Skeletal muscle satellite cell (primary cell): ENCODE data around the gene RBM20.

ENCODE experiments used
- H3K27me3 ChIP-seq: 2 replicates; pipeline ENCODE4 v1.7.0; 2013; ENCODE audit warnings: low read length; ENCODE audit not compliant: control insufficient read depth, insufficient read depth
- H3K36me3 ChIP-seq: 2 replicates; pipeline ENCODE4 v1.7.0; 2013; ENCODE audit warnings: mild to moderate bottlenecking, control low read depth, low read length; ENCODE audit not compliant: insufficient read depth
- H3K4me1 ChIP-seq: 2 replicates; pipeline ENCODE4 v1.7.0; 2013; ENCODE audit warnings: low read length; ENCODE audit not compliant: control insufficient read depth, insufficient read depth
- H3K4me2 ChIP-seq: 2 replicates; pipeline ENCODE4 v1.7.0; 2013; ENCODE audit warnings: mild to moderate bottlenecking, low read length
- H3K4me3 ChIP-seq: 2 replicates; pipeline ENCODE4 v1.7.0; 2013; ENCODE audit warnings: low read length
- H3K9ac ChIP-seq: 2 replicates; pipeline ENCODE4 v1.7.0; 2013; ENCODE audit warnings: mild to moderate bottlenecking, low read depth, low read length, moderate library complexity
- H3K9me3 ChIP-seq: replicated peaks from 2 replicates; pipeline ENCODE4 v1.7.0; 2013; ENCODE audit warnings: mild to moderate bottlenecking, control low read depth, low read length

RBM20 gene

DNA sequence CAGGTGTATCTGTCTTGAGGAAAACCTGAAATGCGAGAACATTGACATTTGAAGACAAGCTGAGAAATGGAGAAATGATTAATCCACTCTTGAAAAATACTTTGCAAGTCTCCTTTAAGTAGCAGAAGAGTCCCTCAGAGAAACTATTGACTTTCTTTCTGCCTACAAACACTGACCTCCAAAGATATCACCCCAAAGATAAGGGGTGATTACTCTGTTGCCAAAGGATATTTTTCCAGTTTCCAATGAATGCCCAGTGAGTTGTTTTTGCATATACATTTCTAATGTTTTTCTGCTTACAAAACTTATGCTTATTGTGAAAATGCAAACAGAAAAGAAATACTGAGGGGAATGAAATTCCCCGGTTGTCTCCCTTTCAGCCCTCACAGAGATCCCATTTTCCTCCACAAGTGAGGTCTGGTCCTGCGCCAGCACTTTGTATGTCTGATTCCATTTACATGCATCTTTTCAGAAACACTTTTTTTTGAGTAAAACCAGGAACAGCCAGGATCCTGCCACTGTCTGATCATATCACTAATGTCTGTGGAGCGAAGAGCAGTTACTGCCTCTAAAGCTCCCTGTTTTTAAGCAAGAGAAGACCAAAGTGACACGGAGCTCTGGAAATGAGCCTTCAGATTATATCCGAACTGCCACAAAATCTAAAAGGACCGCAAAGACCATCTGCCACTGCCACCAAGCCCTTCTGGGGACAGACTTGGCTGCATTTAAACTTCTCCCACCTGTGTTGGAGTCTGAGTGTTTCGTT, 144.7 kb downstream of the RBM20 start:
- Histone ChIP-seq H3K36me3 (no peaks in the 10 kb centered on the region), H3K4me3 (no peak overlapping the region), H3K9me3 (no peaks in the 10 kb centered on the region), H3K27me3 (peaks cover 26% of the 10 kb centered on the region), H3K9ac (no peak overlapping the region), H3K4me1 (no peaks in the 10 kb centered on the region), H3K4me2 (no peak overlapping the region)

DNA sequence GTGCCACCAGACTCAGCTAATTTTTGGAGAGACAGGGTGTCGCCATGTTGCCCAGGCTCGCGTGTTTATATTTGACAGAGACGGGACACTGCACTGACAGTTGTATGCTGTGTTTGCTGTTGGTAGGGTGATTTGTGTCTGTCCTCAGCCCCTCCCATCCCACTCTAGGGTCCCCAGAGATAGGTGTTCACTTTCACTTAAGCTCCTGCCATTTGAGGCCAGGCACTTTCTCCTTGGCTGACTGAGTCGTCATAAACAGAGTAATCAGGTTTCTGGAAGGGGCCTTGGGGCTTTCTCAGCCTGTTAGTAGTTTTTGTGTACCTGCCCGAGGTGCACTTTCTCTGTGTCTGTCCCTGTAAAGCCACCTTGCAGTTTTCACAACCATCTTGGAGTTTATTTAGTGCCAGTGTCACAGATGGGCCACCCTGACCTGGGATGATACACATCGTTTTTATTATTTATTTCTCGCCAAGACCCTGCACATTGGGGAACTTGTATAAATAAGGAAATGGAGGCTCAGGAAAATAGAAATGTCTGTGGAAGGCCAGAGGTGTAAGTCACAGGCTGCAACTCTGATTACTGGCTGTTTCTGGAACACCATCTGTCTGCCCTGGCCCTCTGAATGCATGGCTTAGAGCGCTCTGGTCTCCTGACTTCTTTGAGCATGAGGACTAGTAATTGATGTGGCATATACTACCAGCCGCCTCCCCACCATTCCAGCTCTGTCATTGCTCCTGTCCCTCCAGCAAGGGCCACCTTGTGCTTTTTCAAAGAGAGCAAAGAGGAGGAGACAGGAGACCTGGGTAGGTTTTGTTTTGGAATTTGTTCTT, 145.7 kb downstream of the RBM20 start:
- Histone ChIP-seq H3K9me3 (no peaks in the 10 kb centered on the region), H3K9ac (no peak overlapping the region), H3K4me1 (no peaks in the 10 kb centered on the region)

DNA sequence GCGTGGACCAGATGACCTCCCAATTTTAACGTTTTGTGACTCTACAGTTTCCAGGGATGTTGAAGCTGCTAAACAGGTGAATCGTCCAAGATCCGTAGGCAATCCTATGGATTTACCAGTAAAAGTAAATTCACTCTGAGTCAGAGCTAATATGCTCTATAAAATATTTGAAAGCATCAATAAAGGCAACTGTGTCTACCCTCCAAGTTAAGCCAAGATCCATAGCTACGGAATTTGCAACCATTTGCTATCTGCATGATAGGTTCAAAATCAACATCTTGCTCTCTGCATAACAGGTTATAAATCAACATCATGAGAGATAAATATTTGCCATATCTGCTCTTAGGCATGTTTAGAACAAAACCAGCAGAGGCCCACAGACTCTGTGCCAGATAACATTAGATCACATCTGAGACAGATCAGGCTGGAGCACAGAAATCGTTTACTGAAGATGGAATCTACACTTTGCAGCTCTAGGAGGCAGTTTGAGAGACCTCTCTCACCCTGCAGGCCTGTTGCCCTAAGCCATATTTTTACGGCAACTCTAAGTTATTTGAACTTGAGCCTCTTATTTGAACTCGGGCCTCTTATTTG, 146.9 kb downstream of the RBM20 start:
- Histone ChIP-seq H3K36me3 (no peaks in the 10 kb centered on the region), H3K9ac (no peak overlapping the region), H3K27me3 (peaks cover 26% of the 10 kb centered on the region), H3K4me3 (no peak overlapping the region), H3K4me2 (no peak overlapping the region), H3K9me3 (no peaks in the 10 kb centered on the region), H3K4me1 (no peaks in the 10 kb centered on the region)

More for the DNA sequence above, 145.7 kb downstream of the RBM20 start:
- Histone ChIP-seq H3K36me3 (no peaks in the 10 kb centered on the region), H3K27me3 (peaks cover 26% of the 10 kb centered on the region), H3K4me2 (no peak overlapping the region), H3K4me3 (no peak overlapping the region)

DNA sequence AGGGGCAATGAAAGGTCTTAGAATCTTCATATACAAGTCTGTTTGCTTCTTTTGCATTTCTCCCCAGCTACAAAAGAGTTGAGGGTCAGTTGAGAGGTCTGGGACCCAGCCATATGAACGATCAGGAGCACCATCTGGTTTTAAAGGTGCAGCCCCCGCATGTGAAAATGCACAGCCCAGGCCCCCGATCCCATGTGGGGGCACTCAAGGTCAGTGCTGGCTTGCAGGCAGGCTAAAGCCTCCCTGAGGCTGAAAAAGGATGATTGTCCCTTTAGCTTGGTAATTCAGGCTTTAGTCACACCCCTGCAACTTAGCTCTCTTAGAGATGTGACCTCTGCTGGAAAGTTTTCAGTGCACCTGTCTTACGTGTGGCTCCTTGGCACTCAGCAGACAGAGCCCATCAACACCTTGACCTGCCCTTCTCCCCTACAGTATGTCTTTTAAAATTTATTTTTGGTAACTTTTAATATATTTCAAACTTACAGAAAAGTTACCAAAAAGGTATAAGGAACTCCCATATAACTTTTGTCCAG, 147.5 kb downstream of the RBM20 start:
- Histone ChIP-seq H3K4me1 (no peaks in the 10 kb centered on the region), H3K9ac (no peak overlapping the region), H3K4me3 (no peak overlapping the region), H3K4me2 (no peak overlapping the region), H3K27me3 (peaks cover 26% of the 10 kb centered on the region), H3K9me3 (no peaks in the 10 kb centered on the region), H3K36me3 (no peaks in the 10 kb centered on the region)

DNA sequence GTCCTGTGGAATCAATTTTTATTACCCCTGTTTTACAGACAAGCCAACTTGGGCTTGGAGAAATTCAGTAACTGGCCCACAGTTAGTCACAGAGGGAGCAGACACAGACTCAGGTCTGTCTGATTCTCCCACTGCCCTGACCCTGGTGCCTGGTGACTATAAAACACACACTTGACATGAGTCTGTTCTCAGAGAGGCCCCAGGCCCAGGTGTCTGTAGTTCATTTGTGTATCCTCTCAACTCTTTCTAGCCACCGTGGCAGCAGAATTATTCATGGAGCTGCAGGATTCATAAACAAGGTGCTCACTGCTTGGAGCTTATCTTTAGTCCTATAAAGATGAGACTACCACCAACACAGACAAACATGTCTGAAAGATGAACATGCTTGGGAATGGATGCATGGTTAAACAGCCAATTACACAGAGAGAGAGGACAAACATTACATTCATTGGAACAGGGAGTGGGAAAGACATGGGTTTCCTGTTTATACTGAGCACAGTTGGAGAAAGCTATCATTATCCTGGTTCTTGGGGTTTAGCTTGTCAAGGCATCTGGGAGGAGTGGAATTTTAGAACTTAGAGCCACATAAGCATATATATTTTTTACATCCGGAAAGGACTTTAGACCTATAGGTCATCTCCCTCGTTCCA, 148.5 kb downstream of the RBM20 start:
- H3K4me3 ChIP-seq: no peak overlapping the region
- H3K9me3 ChIP-seq: no peaks in the 10 kb centered on the region
- no peak overlapping the region for H3K4me2 ChIP-seq
- H3K4me1 ChIP-seq: no peaks in the 10 kb centered on the region
- H3K9ac ChIP-seq: no peak overlapping the region
- peaks cover 20% of the 10 kb centered on the region for H3K27me3 ChIP-seq
- H3K36me3 ChIP-seq: no peaks in the 10 kb centered on the region

DNA sequence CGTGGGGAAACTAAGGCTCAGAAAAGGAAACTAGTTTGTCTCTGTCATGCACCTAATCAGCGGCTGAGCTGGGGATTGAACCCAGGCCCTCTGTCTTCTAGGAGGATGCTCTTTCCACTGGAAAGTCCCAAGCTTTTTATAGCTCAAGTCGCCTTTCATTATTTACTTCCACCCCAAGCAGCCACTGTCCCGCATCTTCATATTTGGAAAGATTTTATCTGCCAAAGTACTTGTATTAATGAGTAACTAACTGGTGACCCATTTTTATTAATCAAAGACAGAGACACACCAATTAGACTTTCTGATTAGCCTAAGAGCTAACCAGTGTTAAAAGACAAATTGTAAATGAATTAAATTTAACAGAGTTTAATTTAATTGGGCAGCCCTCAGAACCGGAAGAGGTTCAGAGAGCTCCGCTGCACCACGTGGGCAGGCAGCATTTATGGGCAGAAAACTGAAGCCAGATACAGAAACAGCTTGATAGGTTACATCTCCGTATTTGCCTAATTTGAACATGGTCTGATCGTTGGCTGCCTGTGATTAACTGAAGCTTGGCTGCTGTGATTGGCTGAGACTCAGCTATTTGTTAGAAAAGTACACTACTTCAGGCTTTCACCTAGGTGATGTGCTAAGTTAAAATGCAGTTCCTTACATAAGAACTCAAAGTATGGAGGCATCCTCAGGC, 149.1 kb downstream of the RBM20 start:
- no peaks in the 10 kb centered on the region for H3K4me1 ChIP-seq
- H3K36me3 ChIP-seq: no peaks in the 10 kb centered on the region
- H3K9ac ChIP-seq: no peak overlapping the region
- no peaks in the 10 kb centered on the region for H3K9me3 ChIP-seq
- peaks cover 19% of the 10 kb centered on the region for H3K27me3 ChIP-seq
- no peak overlapping the region for H3K4me2 ChIP-seq
- H3K4me3 ChIP-seq: no peak overlapping the region

DNA sequence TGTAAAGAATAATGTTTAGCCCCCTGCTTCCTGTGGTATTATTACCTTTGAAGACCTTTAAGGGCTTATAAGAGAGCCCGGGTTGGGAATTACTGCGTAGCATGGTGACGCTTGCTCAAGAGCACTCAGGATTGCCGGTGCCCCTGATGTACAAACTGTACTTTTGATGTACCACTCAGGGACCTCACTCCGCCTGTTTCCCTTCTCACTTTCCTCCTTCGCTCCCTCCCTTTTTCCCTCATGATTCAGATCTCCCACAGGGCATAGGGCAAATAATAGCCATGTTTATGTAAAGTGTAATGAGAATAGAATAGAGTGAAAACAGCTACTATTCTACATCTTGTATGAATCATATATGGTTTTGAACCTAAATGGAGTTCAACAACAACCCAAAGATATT, 149.8 kb downstream of the RBM20 start:
- H3K4me2 ChIP-seq: no peak overlapping the region
- no peak overlapping the region for H3K9ac ChIP-seq
- peaks cover 13% of the 10 kb centered on the region for H3K27me3 ChIP-seq
- no peak overlapping the region for H3K4me3 ChIP-seq
- H3K9me3 ChIP-seq: no peaks in the 10 kb centered on the region
- H3K4me1 ChIP-seq: no peaks in the 10 kb centered on the region
- H3K36me3 ChIP-seq: no peaks in the 10 kb centered on the region

DNA sequence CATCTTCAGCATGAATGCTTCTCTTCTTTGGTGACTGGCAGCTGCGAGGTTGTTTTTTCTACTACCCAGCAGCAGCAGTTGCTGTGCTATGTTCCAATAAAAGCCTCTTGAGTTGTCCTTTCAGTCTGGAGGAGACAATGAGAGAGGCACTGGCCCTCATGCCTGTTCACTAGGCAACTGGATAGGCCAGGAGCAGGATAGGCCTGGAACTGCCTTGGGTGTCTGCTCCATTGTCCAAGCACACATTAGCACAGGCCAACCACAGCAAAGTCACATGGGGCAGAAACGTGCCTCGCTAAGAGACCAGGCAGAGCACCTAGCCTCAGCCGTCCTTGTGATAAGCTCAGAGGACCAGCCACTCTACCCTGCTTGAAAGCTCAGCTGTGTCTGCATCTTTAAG, 150.7 kb downstream of the RBM20 start:
- H3K4me2 ChIP-seq: no peak overlapping the region
- H3K36me3 ChIP-seq: no peaks in the 10 kb centered on the region
- no peak overlapping the region for H3K4me3 ChIP-seq
- H3K4me1 ChIP-seq: no peaks in the 10 kb centered on the region
- H3K9ac ChIP-seq: no peak overlapping the region
- H3K27me3 ChIP-seq: peaks cover 17% of the 10 kb centered on the region
- H3K9me3 ChIP-seq: no peaks in the 10 kb centered on the region

DNA sequence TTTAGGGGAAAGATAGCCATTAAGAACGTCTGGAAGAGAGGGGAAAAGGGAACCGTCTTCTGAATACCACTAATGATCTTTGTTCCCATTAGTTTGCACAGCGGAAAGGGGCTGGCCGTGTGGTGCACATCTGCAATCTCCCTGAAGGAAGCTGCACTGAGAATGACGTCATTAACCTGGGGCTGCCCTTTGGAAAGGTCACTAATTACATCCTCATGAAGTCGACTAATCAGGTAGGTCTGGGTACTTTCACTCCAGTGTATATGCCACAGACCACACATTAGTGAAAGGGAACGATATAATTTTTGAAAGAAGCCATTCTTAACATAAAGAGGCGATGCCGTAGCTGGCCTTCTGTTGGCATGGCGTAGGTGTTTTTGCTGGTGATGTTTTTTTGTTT, 153.3 kb downstream of the RBM20 start:
- Histone ChIP-seq H3K4me2 (no peak overlapping the region), H3K4me1 (peaks cover 7% of the 10 kb centered on the region), H3K4me3 (no peak overlapping the region), H3K9ac (no peak overlapping the region), H3K27me3 (peaks cover 18% of the 10 kb centered on the region), H3K9me3 (no peaks in the 10 kb centered on the region), H3K36me3 (no peaks in the 10 kb centered on the region)

DNA sequence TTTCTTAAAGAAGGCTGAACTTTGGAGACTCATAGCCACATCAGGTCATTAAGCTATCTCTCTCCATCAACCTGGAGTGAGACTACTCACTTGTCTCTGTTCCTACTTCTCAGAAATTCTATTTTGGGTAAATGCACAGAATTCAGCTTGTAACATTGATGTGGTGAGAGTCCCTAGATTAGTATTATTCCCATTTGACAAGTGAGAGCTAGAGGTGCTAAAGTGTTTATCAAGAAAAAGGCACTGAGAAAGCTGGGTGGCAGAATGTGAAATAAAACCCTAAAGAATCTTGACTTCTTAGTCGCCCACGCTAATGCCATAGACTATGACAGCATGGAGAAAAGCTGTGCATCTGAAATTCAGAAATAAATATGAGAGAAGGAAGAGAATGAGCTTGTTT, 154.2 kb downstream of the RBM20 start:
- no peaks in the 10 kb centered on the region for H3K36me3 ChIP-seq
- no peak overlapping the region for H3K4me3 ChIP-seq
- H3K9ac ChIP-seq: no peak overlapping the region
- H3K4me1 ChIP-seq: peaks cover 17% of the 10 kb centered on the region
- peaks cover 12% of the 10 kb centered on the region for H3K27me3 ChIP-seq
- H3K9me3 ChIP-seq: no peaks in the 10 kb centered on the region
- H3K4me2 ChIP-seq: no peak overlapping the region

DNA sequence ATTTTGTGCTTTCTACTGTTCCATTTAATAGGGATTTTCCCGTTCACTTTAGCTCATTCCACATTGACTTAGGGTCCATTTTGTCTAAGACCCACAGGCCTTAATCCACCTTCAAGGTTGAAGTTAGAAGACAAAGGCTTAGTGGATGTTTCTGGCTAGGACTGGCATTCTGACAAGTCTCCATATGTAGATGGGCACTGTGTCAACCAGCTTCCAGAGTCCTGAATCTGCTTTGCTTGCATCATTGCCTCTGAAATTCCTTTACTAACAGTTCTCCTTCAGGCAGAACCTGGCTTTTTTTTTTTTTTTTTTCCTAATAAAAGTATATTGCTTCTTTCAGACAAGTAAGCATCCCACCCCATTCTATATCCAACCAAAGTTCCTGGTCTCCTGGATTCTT, 158.0 kb downstream of the RBM20 start:
- Histone ChIP-seq H3K27me3 (peaks cover 9% of the 10 kb centered on the region), H3K36me3 (no peaks in the 10 kb centered on the region), H3K9me3 (no peaks in the 10 kb centered on the region), H3K9ac (no peak overlapping the region), H3K4me3 (no peak overlapping the region), H3K4me1 (peaks cover 26% of the 10 kb centered on the region), H3K4me2 (peak overlapping the region; percentile 67)
